GM19467 (cell line): ENCODE measurements around the gene ARHGAP4.

Experiments
- ATAC-seq: cut with Tn5 transposase; IDR thresholded peaks from one replicate; pipeline ENCODE4 v1.9.1; 2021; ENCODE audit warnings: mild to moderate bottlenecking, moderate library complexity; ENCODE audit not compliant: unreplicated experiment

ARHGAP4 gene

GRCh38 chrX:153908219-153908860, 17.7 kb downstream of the ARHGAP4 start:
- no peak for ATAC-seq

- ATAC-seq = no peak
These were observed 18.6 kb downstream of the ARHGAP4 start for GRCh38 chrX:153907456-153907855.

DNA sequence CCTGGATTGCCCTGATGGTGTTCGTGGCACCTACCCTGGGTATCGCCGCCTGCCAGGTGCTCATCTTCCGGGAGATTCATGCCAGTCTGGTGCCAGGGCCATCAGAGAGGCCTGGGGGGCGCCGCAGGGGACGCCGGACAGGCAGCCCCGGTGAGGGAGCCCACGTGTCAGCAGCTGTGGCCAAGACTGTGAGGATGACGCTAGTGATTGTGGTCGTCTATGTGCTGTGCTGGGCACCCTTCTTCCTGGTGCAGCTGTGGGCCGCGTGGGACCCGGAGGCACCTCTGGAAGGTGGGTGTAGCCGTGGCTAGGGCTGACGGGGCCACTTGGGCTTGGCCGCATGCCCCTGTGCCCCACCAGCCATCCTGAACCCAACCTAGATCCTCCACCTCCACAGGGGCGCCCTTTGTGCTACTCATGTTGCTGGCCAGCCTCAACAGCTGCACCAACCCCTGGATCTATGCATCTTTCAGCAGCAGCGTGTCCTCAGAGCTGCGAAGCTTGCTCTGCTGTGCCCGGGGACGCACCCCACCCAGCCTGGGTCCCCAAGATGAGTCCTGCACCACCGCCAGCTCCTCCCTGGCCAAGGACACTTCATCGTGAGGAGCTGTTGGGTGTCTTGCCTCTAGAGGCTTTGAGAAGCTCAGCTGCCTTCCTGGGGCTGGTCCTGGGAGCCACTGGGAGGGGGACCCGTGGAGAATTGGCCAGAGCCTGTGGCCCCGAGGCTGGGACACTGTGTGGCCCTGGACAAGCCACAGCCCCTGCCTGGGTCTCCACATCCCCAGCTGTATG, 19.7 kb downstream of the ARHGAP4 start:
- no peak for ATAC-seq

DNA sequence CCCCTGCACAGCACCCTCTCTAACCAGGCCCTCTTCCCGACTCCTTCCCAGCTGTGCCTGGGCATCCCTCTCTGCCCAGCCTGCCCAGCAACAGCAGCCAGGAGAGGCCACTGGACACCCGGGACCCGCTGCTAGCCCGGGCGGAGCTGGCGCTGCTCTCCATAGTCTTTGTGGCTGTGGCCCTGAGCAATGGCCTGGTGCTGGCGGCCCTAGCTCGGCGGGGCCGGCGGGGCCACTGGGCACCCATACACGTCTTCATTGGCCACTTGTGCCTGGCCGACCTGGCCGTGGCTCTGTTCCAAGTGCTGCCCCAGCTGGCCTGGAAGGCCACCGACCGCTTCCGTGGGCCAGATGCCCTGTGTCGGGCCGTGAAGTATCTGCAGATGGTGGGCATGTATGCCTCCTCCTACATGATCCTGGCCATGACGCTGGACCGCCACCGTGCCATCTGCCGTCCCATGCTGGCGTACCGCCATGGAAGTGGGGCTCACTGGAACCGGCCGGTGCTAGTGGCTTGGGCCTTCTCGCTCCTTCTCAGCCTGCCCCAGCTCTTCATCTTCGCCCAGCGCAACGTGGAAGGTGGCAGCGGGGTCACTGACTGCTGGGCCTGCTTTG, 20.5 kb downstream of the ARHGAP4 start:
- ATAC-seq = no peak

DNA sequence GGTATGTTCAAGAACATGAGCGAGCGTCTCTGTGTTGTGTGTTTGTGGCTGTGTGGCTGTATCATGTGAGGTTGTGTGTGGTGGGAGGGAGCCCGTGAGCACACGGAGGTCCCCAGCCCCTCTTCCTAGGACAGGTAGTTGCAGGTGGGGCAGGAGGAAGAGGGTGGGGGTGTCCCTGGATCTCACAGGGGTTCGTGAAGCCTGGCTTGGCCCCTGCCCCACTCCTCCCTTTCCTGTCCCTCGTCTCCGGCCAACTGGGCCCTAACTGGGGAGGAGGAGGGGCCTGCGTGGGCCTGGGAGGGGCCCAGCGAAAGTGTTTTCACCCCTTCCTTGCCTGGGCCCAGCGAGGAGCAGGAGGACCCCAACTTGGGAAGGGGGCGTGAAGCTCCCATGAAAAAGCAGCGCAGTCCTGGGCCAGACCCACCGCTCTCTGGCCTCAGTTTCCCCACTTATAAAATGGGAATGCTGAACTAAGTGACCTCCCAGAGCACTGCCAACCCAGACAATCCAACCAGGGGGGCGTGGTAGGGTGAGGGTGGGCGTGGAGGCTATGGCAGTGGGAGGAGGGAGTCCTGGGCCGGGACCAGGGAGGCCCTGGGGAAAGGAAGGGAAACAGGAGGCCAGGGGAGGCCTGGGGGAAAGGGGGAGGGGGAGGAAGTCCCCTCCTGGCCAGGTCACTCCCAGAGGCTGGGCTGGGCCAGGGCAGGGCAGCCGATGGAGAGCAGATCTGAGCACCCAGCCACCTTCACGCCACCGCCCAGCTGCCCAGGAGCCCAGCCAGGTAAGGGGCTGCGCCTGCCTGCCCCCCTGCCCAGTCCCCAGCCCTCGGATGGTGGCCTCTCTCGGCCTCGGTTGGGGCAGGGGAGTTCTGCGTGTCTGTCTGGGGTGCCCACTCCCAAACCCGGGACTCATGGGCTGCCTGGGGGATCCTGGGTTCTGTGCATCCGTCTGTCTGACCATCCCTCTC, 21.8 kb downstream of the ARHGAP4 start, which contains the start of gene AVPR2:
AVPR2 (plus strand) TSS at position 683 of the 967 bp plus-strand sequence. CDS start 473 bp downstream, outside the sequence.
- ATAC-seq = no peak

DNA sequence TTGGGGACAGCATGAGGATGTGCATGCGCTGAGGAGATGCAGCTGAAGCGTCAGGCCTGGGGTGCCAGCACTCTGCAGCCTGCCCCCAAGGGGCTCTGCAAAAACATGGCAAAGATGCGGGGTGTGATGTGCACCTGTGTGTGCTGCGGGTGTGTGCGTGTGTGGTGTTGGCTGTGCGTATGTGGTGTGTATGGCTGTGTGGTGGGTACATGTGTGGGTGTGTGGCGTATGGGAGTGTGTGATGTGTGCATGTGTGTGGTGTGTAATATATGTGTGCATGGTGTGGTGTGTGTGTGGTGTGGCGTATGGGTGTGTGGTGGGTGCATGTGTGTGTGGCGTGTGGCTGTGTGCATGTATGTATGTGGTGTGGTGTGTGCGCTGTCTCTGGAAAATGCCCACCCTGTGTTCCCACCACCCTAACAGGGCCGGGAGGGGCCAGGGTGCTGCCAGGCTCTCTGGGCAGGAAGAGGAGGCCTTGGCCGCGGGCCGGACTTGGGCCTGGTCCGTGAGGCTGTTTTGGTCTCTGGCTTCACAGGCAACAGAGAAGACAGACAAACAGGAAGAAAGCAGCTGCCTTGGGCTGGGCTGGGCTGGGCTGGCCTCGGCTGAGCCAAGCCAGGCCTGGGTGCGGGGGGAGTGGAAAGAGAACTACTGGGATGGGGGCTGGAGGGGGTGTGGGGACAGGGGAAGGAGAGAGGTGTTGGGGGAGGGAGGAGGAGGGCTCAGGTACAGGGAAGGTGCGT, 22.7 kb downstream of the ARHGAP4 start:
- no peak for ATAC-seq

DNA sequence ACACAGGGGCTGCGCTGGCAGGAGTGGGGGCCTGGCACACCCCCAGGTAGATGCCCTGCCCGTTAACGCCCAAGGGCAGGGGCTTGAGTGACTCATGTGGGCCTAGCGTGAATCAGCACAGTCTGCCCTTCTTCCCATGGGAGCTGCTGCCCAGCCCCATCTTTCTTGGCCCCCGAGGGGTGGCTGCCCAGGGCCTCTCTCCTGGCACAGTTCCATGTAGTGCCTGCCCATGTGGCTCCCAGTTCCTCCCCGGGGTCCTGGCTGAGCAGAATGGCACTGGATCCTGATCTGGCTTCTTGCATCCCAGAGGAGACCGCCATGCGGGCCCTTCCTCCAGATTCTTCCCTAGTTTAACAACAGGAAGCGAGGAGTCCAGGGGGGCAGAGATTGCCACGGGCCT, 23.7 kb downstream of the ARHGAP4 start:
- no peak for ATAC-seq

- ATAC-seq = no peak
These were observed 24.3 kb downstream of the ARHGAP4 start for GRCh38 chrX:153901753-153902140.

GRCh38 chrX:153900831-153901752, 25.0 kb downstream of the ARHGAP4 start:
- ATAC-seq = no peak

GRCh38 chrX:153897899-153898298, 28.2 kb downstream of the ARHGAP4 start:
- no peak for ATAC-seq

- no peak for ATAC-seq
These were observed 36.9 kb downstream of the ARHGAP4 start for GRCh38 chrX:153889123-153889522.

GRCh38 chrX:153888344-153888743, 37.7 kb downstream of the ARHGAP4 start:
- ATAC-seq = no peak

- ATAC-seq = no peak
These were observed 38.7 kb downstream of the ARHGAP4 start for GRCh38 chrX:153887385-153887784.

- ATAC-seq = no peak
These were observed 39.1 kb downstream of the ARHGAP4 start for GRCh38 chrX:153886915-153887314.

GRCh38 chrX:153885968-153886903, 39.8 kb downstream of the ARHGAP4 start, which contains the start of gene L1CAM:
TSS of gene L1CAM (minus strand) at chrX:153886173. CDS start at chrX:153875836, 10,337 bp downstream.
- ATAC-seq = no peak

DNA sequence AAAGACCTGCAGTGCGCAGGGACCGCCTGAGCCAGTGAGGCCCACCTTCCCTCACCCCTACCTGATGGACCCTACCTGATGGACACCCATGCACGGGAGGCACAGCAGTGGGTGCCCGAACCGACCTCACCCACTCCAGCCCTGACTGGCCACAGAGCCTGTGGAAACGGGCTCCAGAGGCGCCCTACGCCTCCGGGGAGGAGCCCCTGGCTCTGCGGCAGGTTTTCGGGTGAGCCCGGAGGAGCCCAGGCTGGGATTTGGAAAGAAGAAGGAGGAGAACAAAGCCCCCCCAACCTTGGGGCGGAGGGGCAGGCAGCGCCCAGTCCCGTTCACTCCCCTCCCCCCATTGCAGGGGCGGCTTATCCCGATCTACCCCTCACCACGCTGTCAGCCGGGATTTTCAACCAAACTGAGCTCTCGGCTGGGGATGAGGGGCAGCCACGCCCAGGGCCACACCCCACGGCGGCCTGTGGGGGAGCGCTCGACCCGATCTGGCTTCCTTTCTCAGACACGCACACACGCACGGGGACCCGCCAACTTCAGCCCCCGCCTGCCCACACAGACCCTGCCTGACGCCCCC, 40.8 kb downstream of the ARHGAP4 start:
- ATAC-seq = no peak

GRCh38 chrX:153884590-153884989, 41.5 kb downstream of the ARHGAP4 start:
- no peak for ATAC-seq
